GM18508 (cell line): ENCODE data around the gene SERAC1.

Experiments used
- ATAC-seq: cut with Tn5 transposase; IDR thresholded peaks from one replicate; pipeline ENCODE4 v1.9.1; 2021; ENCODE audit warnings: moderate number of reproducible peaks; ENCODE audit not compliant: insufficient read depth, unreplicated experiment

SERAC1 gene

GRCh38 chr6:158061709-158062461, 106.2 kb downstream of the SERAC1 start:
- no peak for ATAC-seq

- no peak for ATAC-seq
These were observed 106.7 kb downstream of the SERAC1 start for GRCh38 chr6:158061361-158061708.

- no peak for ATAC-seq
These were observed 107.4 kb downstream of the SERAC1 start for GRCh38 chr6:158060455-158061360.
